Muscle layer of colon (tissue), 2 donors: ENCODE data around the gene MAP6.

Experiments
- H3K27ac ChIP-seq: one replicate; pipeline ENCODE4 v1.7.0; 2013; ENCODE audit warnings: low read depth, mild to moderate bottlenecking, low read length, moderate library complexity
- H3K27me3 ChIP-seq, 2 donors: one replicate each; pipeline ENCODE4 v1.7.0; 2013; ENCODE audit warnings: low read length in 2 of 2, mild to moderate bottlenecking in 2 of 2; ENCODE audit not compliant: insufficient read depth in 2 of 2, control insufficient read depth in 1 of 2
- H3K36me3 ChIP-seq: one replicate; pipeline ENCODE4 v1.7.0; 2013; ENCODE audit warnings: mild to moderate bottlenecking, low read length; ENCODE audit not compliant: insufficient read depth
- H3K4me1 ChIP-seq: one replicate; pipeline ENCODE4 v1.7.0; 2013; ENCODE audit warnings: mild to moderate bottlenecking, low read length; ENCODE audit not compliant: insufficient read depth
- H3K4me3 ChIP-seq, 2 donors: one replicate each; pipeline ENCODE4 v1.7.0; 2013; ENCODE audit warnings: low read length in 2 of 2, low read depth in 1 of 2, mild to moderate bottlenecking in 1 of 2, moderate library complexity in 1 of 2
- H3K9ac ChIP-seq: one replicate; pipeline ENCODE4 v1.7.0; 2013; ENCODE audit warnings: low read length
- H3K9me3 ChIP-seq: one replicate; pipeline ENCODE4 v1.7.0; 2013; ENCODE audit warnings: mild to moderate bottlenecking, low read length
- donor health status: abdominal sarcoma.
- donor health status: Adenocarcinoma of cecum.

MAP6 gene

GRCh38 chr11:75598264-75598663 lies 70.6 kb downstream of the MAP6 start:
- Histone ChIP-seq H3K4me1 (peaks cover 9% of the 10 kb centered on the region), H3K9me3 (no peaks in the 10 kb centered on the region), H3K36me3 (no peaks in the 10 kb centered on the region), H3K27me3 (no peaks in the 10 kb centered on the region), H3K4me3 (no peak overlapping the region), H3K9ac (no peak overlapping the region), H3K27ac (no peak overlapping the region)

GRCh38 chr11:75597636-75598035 lies 71.2 kb downstream of the MAP6 start:
- no peaks in the 10 kb centered on the region for H3K27me3 ChIP-seq
- no peak overlapping the region for H3K27ac ChIP-seq
- peaks cover 13% of the 10 kb centered on the region for H3K4me1 ChIP-seq
- no peaks in the 10 kb centered on the region for H3K9me3 ChIP-seq
- no peak overlapping the region for H3K9ac ChIP-seq
- no peak overlapping the region for H3K4me3 ChIP-seq
- no peaks in the 10 kb centered on the region for H3K36me3 ChIP-seq

DNA sequence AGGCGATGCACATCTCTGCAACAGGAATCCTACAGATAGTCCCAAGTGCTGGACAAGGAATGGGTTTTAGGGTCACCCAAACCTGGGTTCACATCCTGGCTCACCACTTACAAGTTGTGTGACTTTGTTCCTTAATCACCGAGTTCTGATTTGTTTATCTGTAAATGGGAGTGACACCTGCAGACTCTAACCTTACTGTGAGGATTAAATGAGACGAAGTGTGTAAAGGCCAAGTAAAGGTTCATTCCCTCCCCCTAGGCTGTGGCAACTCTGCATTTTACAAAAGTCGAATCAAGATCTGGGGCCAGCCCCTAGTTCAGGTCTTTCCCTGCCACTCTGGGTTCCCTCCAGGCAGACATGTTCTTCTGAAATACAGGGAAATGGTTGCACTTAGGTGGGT lies 71.9 kb downstream of the MAP6 start:
- H3K27me3 ChIP-seq: no peaks in the 10 kb centered on the region
- H3K4me3 ChIP-seq: no peak overlapping the region
- peaks cover 13% of the 10 kb centered on the region for H3K4me1 ChIP-seq
- no peak overlapping the region for H3K27ac ChIP-seq
- H3K9me3 ChIP-seq: no peaks in the 10 kb centered on the region
- no peaks in the 10 kb centered on the region for H3K36me3 ChIP-seq
- no peak overlapping the region for H3K9ac ChIP-seq

GRCh38 chr11:75595429-75595828 lies 73.4 kb downstream of the MAP6 start:
- H3K4me3 ChIP-seq: no peak overlapping the region
- no peaks in the 10 kb centered on the region for H3K36me3 ChIP-seq
- no peaks in the 10 kb centered on the region for H3K9me3 ChIP-seq
- no peaks in the 10 kb centered on the region for H3K27me3 ChIP-seq
- H3K4me1 ChIP-seq: peaks cover 13% of the 10 kb centered on the region
- no peak overlapping the region for H3K9ac ChIP-seq
- no peak overlapping the region for H3K27ac ChIP-seq

DNA sequence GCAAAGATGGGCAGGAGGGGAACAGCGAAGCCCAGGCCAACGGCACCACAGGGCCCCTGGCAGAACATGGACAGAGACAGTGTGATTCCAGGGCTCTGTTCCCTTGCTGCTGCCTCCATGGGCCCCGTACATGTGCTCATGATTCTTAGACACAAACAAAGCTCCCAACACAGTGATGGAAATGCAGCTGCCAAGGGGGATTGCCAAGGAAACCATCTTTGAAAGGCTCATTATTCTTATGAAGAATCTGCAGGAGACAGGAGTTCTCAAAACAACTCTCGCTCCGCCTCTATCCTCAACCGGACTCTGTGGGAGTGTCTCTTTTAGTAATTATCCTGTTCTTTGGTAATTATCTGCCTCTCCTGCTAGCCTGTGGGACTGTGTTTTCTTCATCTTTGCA lies 74.6 kb downstream of the MAP6 start:
- no peak overlapping the region for H3K9ac ChIP-seq
- H3K27me3 ChIP-seq: no peaks in the 10 kb centered on the region

GRCh38 chr11:75593286-75593915 lies 75.4 kb downstream of the MAP6 start:
- no peak overlapping the region for H3K4me3 ChIP-seq
- no peaks in the 10 kb centered on the region for H3K9me3 ChIP-seq
- H3K9ac ChIP-seq: no peak overlapping the region
- H3K4me1 ChIP-seq: peaks cover 13% of the 10 kb centered on the region
- H3K27ac ChIP-seq: no peak overlapping the region
- no peaks in the 10 kb centered on the region for H3K27me3 ChIP-seq
- no peaks in the 10 kb centered on the region for H3K36me3 ChIP-seq

More for the DNA sequence above, 74.6 kb downstream of the MAP6 start:
- Histone ChIP-seq H3K4me1 (peaks cover 13% of the 10 kb centered on the region), H3K4me3 (no peak overlapping the region), H3K36me3 (no peaks in the 10 kb centered on the region), H3K9me3 (no peaks in the 10 kb centered on the region), H3K27ac (no peak overlapping the region)

- Histone ChIP-seq H3K27me3 (no peaks in the 10 kb centered on the region), H3K27ac (no peak overlapping the region), H3K4me1 (peaks cover 13% of the 10 kb centered on the region), H3K9me3 (no peaks in the 10 kb centered on the region), H3K36me3 (no peaks in the 10 kb centered on the region), H3K4me3 (no peak overlapping the region), H3K9ac (no peak overlapping the region)
Observed at GRCh38 chr11:75592715-75593114, 76.1 kb downstream of the MAP6 start.

DNA sequence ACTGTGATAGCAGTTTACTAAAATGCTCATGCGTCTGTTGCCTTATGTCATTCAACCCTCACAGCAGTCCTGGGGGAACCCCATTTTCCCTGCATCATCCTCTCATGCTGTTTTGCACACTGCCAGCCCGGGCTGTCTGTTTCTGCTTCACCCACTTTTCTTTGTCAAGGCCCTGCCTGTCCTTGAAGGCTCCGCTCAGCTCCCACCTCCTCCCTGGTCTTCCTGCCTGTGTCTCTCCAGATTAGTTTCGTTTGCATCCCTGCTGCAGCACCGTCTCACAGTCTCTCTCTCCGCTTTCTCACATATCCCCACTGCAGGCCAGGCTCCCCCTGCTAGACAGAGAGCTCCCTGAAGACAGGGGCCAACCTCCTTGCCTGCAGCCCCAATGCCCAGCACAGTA lies 76.9 kb downstream of the MAP6 start:
- no peak overlapping the region for H3K4me3 ChIP-seq
- H3K36me3 ChIP-seq: no peaks in the 10 kb centered on the region
- H3K4me1 ChIP-seq: peaks cover 13% of the 10 kb centered on the region
- H3K9ac ChIP-seq: no peak overlapping the region
- H3K27ac ChIP-seq: no peak overlapping the region
- no peaks in the 10 kb centered on the region for H3K27me3 ChIP-seq
- H3K9me3 ChIP-seq: no peaks in the 10 kb centered on the region

- Histone ChIP-seq H3K27ac (no peak overlapping the region), H3K36me3 (no peaks in the 10 kb centered on the region), H3K4me3 (no peak overlapping the region), H3K9ac (no peak overlapping the region), H3K9me3 (no peaks in the 10 kb centered on the region), H3K4me1 (peaks cover 13% of the 10 kb centered on the region), H3K27me3 (no peaks in the 10 kb centered on the region)
Observed at GRCh38 chr11:75591371-75591770, 77.5 kb downstream of the MAP6 start.

- Histone ChIP-seq H3K36me3 (no peaks in the 10 kb centered on the region), H3K4me1 (peaks cover 16% of the 10 kb centered on the region), H3K9ac (no peak overlapping the region), H3K27me3 (no peaks in the 10 kb centered on the region), H3K4me3 (no peak overlapping the region), H3K27ac (no peak overlapping the region), H3K9me3 (no peaks in the 10 kb centered on the region)
Observed at GRCh38 chr11:75589933-75590332, 78.9 kb downstream of the MAP6 start.

GRCh38 chr11:75589051-75589450 lies 79.8 kb downstream of the MAP6 start:
- Histone ChIP-seq H3K9ac (no peak overlapping the region), H3K27me3 (no peaks in the 10 kb centered on the region), H3K9me3 (no peaks in the 10 kb centered on the region), H3K36me3 (no peaks in the 10 kb centered on the region), H3K4me1 (peaks cover 25% of the 10 kb centered on the region), H3K27ac (no peak overlapping the region), H3K4me3 (no peak overlapping the region)

- Histone ChIP-seq H3K4me1 (peaks cover 15% of the 10 kb centered on the region), H3K9ac (no peak overlapping the region), H3K27me3 (no peaks in the 10 kb centered on the region), H3K4me3 (no peak overlapping the region), H3K27ac (no peak overlapping the region), H3K36me3 (no peaks in the 10 kb centered on the region), H3K9me3 (no peaks in the 10 kb centered on the region)
Observed at GRCh38 chr11:75588051-75588481, 80.8 kb downstream of the MAP6 start.
